Liver (tissue), 9 donors: ENCODE data around the gene PYROXD2. TPM values are rescaled to one million over a fixed set of nuclear protein-coding genes. Genes with fewer than 3 reads are reported as not detected.

Source experiments
- DNase-seq: peaks from one replicate; pipeline ENCODE4 v3.0.0-alpha.2; 2017; ENCODE audit warnings: low spot score
- H3K27ac ChIP-seq, 2 donors: one replicate each; pipeline ENCODE4 v1.7.0; 2013; ENCODE audit warnings: inconsistent platforms in 2 of 2, low read length in 2 of 2, control low read depth in 1 of 2, low read depth in 1 of 2, mild to moderate bottlenecking in 1 of 2
- H3K27me3 ChIP-seq, 4 donors: one replicate each; pipeline versions ENCODE4 v1.6.1 to v1.7.0; 2013; ENCODE audit warnings: low read length in 3 of 4, inconsistent platforms in 1 of 4, mild to moderate bottlenecking in 1 of 4, moderate library complexity in 1 of 4; ENCODE audit not compliant: control insufficient read depth in 4 of 4, insufficient read depth in 4 of 4
- H3K36me3 ChIP-seq, 4 donors: one replicate each; pipeline versions ENCODE4 v1.6.1 to v1.7.0; 2013; ENCODE audit warnings: low read length in 3 of 4, mild to moderate bottlenecking in 3 of 4, low read depth in 1 of 4, moderate library complexity in 1 of 4; ENCODE audit not compliant: control insufficient read depth in 4 of 4, insufficient read depth in 3 of 4
- H3K4me1 ChIP-seq, 4 donors: one replicate each; pipeline versions ENCODE4 v1.6.1 to v1.7.0; 2013; ENCODE audit warnings: low read length in 3 of 4, mild to moderate bottlenecking in 3 of 4, moderate library complexity in 1 of 4; ENCODE audit not compliant: control insufficient read depth in 4 of 4, insufficient read depth in 4 of 4
- H3K4me3 ChIP-seq, 3 donors: one replicate each; pipeline versions ENCODE4 v1.6.1 to v1.7.0; 2013; ENCODE audit warnings: low read length in 3 of 3, control low read depth in 1 of 3, low read depth in 1 of 3, mild to moderate bottlenecking in 1 of 3
- H3K9ac ChIP-seq, 2 donors: one replicate each; pipeline ENCODE4 v1.7.0; 2013; ENCODE audit warnings: low read length in 2 of 2, mild to moderate bottlenecking in 2 of 2, moderate library complexity in 2 of 2, control low read depth in 1 of 2, low read depth in 1 of 2
- H3K9me3 ChIP-seq, 4 donors: one replicate each; pipeline versions ENCODE4 v1.6.1 to v1.7.0; 2013; ENCODE audit warnings: low read length in 3 of 4; ENCODE audit not compliant: control insufficient read depth in 4 of 4
- ATF3 ChIP-seq: IDR thresholded peaks from 2 replicates; pipeline ENCODE4 v1.6.1; 2016; ENCODE audit warnings: antibody characterized with exemption
- CTCF ChIP-seq: fragments of 150-350 bp; IDR thresholded peaks from 2 replicates; pipeline ENCODE4 v1.5.1; 2017; ENCODE audit warnings: improper control_type of control experiment, low read depth, low read length; ENCODE audit not compliant: missing input control
- EGR1 ChIP-seq, 2 donors: IDR thresholded peaks; 2 replicates each; pipeline ENCODE4 v1.6.1; 2016 to 2018; ENCODE audit warnings: antibody characterized with exemption in 2 of 2, low read depth in 2 of 2
- FOXA1 ChIP-seq: IDR thresholded peaks from 2 replicates; pipeline ENCODE4 v1.6.1; 2016; ENCODE audit warnings: antibody characterized with exemption
- FOXA2 ChIP-seq: IDR thresholded peaks from 2 replicates; pipeline ENCODE4 v1.6.1; 2016; ENCODE audit warnings: antibody characterized with exemption
- GABPA ChIP-seq, 2 donors: IDR thresholded peaks in 1 of 2; conservative IDR thresholded peaks in 1 of 2; 2 replicates each; pipeline ENCODE4 v1.6.1; 2016; ENCODE audit warnings: antibody characterized with exemption in 2 of 2, mild to moderate bottlenecking in 1 of 2, moderate library complexity in 1 of 2
- HNF4A ChIP-seq, 2 donors: conservative IDR thresholded peaks; 2 replicates each; pipeline ENCODE4 v1.6.1; 2016; ENCODE audit warnings: antibody characterized with exemption in 2 of 2, mild to moderate bottlenecking in 2 of 2
- HNF4G ChIP-seq: IDR thresholded peaks from 2 replicates; pipeline ENCODE4 v1.6.1; 2016; ENCODE audit warnings: antibody characterized with exemption
- JUND ChIP-seq, 2 donors: IDR thresholded peaks; 2 replicates each; pipeline ENCODE4 v1.6.1; 2016; ENCODE audit warnings: antibody characterized with exemption in 2 of 2
- MAX ChIP-seq: IDR thresholded peaks from 2 replicates; pipeline ENCODE4 v1.6.1; 2016; ENCODE audit warnings: antibody characterized with exemption
- NR2F2 ChIP-seq: IDR thresholded peaks from 2 replicates; pipeline ENCODE4 v1.6.1; 2016; ENCODE audit warnings: antibody characterized with exemption
- RAD21 ChIP-seq, 2 donors: IDR thresholded peaks; 2 replicates each; pipeline ENCODE4 v1.6.1; 2016; ENCODE audit warnings: antibody characterized with exemption in 2 of 2, mild to moderate bottlenecking in 2 of 2
- REST ChIP-seq: IDR thresholded peaks from 2 replicates; pipeline ENCODE4 v1.6.1; 2016; ENCODE audit warnings: antibody characterized with exemption, mild to moderate bottlenecking
- RXRA ChIP-seq, 2 donors: IDR thresholded peaks; 2 replicates each; pipeline ENCODE4 v1.6.1; 2017 to 2018; ENCODE audit warnings: antibody characterized with exemption in 2 of 2, mild to moderate bottlenecking in 1 of 2
- SP1 ChIP-seq: IDR thresholded peaks from 2 replicates; pipeline ENCODE4 v1.6.1; 2018; ENCODE audit warnings: antibody characterized with exemption, mild to moderate bottlenecking
- TAF1 ChIP-seq: conservative IDR thresholded peaks from 2 replicates; pipeline ENCODE4 v1.6.1; 2016; ENCODE audit warnings: antibody characterized with exemption, mild to moderate bottlenecking
- YY1 ChIP-seq: IDR thresholded peaks from 2 replicates; pipeline ENCODE4 v1.6.1; 2016; ENCODE audit warnings: antibody characterized with exemption, mild to moderate bottlenecking
- ZBTB33 ChIP-seq: IDR thresholded peaks from 2 replicates; pipeline ENCODE4 v1.6.1; 2016; ENCODE audit warnings: antibody characterized with exemption
- WGBS: extraction: QIAGEN DNeasy Blood & Tissue Kit; methylation state at CpG from one replicate; pipeline ENCODE4 v1.1.7; 2013; 5-methylcytosine and 5-hydroxymethylcytosine counted together
- polyA plus RNA-seq, 2 donors: library from polyadenylated mRNA; stranded (reverse) in 1 of 2; unstranded in 1 of 2; fragments of 200-250 nt in 1 of 2; fragments of >200 nt in 1 of 2; fragmentation: Nextera tagmentation in 1 of 2; extraction: Ambion mirVana in 1 of 2; gene quantifications; one replicate each; pipeline versions ENCODE4 v1.2.1 to v1.2.3, GENCODE V29; 2013 to 2015
- total RNA-seq, 2 donors: library from RNA; depleted of rRNA; stranded (reverse); fragments of >200 nt; gene quantifications; one replicate each; pipeline ENCODE4 v1.2.3, GENCODE V29; 2014
- donor health status: healthy.
- donor health status: healthy.
- donor health status: healthy.
- donor health status: healthy.
- donor health status: healthy.

PYROXD2 gene
- total and polyA plus RNA-seq, 4 donors = 2.3 to 9.0 (median 4.5) TPM

GRCh38 chr10:98338896-98339295, 76.1 kb downstream of the PYROXD2 start:
- Histone ChIP-seq H3K36me3 (no peaks in the 10 kb centered on the region), H3K4me1 (no peaks in the 10 kb centered on the region), H3K4me3 (no peak overlapping the region), H3K9ac (no peak overlapping the region), H3K27me3 (no peaks in the 10 kb centered on the region), H3K9me3 (no peaks in the 10 kb centered on the region), H3K27ac (no peak overlapping the region)
- TF ChIP-seq FOXA2 (no peak), JUND (IDR thresholded peaks at IDR 0.05) (no peak), EGR1 (IDR thresholded peaks at IDR 0.05; ENCODE audit: low read depth in 2 of 2) (no peak), RAD21 (IDR thresholded peaks at IDR 0.05) (no peak), CTCF (no peak), ZBTB33 (no peak), HNF4A (conservative IDR thresholded peaks at IDR 0.05) (no peak), RXRA (IDR thresholded peaks at IDR 0.05) (no peak), GABPA (IDR thresholded peaks at IDR 0.05 in 1 of 2, conservative IDR thresholded peaks at IDR 0.05 in 1 of 2) (no peak), MAX (no peak), REST (no peak), NR2F2 (no peak), TAF1 (no peak), SP1 (no peak), FOXA1 (no peak), HNF4G (no peak), ATF3 (no peak)
- no peak for DNase-seq
- 79% methylated on average over 5 of the region's 5 CpGs for WGBS

GRCh38 chr10:98338318-98338717, 76.7 kb downstream of the PYROXD2 start:
- H3K36me3 ChIP-seq = no peaks in the 10 kb centered on the region
- H3K4me1 ChIP-seq = no peaks in the 10 kb centered on the region
- no peak overlapping the region for H3K27ac ChIP-seq
- no peak for DNase-seq
- TF ChIP-seq FOXA1 (no peak), ZBTB33 (no peak), YY1 (no peak), CTCF (no peak), TAF1 (no peak), HNF4G (no peak)
- no peaks in the 10 kb centered on the region for H3K9me3 ChIP-seq
- no peak overlapping the region for H3K4me3 ChIP-seq
- 81% methylated on average over 6 of the region's 6 CpGs for WGBS
- H3K9ac ChIP-seq = no peak overlapping the region
- H3K27me3 ChIP-seq = no peaks in the 10 kb centered on the region
